Left ventricle myocardium inferior (tissue), 1 donor: ENCODE measurements around the gene TREML4. TPM values are rescaled to one million over a fixed set of nuclear protein-coding genes. Genes with fewer than 3 reads are reported as not detected.

Experiments used
- DNase-seq: peaks from one replicate; pipeline ENCODE4 v3.0.0-alpha.2; 2020
- H3K27ac ChIP-seq: fragments of 200-600 bp; replicated peaks from 2 replicates; pipeline ENCODE4 v1.8.0; 2021
- H3K27me3 ChIP-seq: fragments of 200-600 bp; 2 replicates; pipeline ENCODE4 v1.8.0; 2021; ENCODE audit warnings: low read depth
- H3K36me3 ChIP-seq: fragments of 200-600 bp; 2 replicates; pipeline ENCODE4 v1.8.0; 2021
- H3K4me1 ChIP-seq: fragments of 200-600 bp; 2 replicates; pipeline ENCODE4 v1.8.0; 2021
- H3K4me3 ChIP-seq: fragments of 200-600 bp; 2 replicates; pipeline ENCODE4 v1.8.0; 2021; ENCODE audit warnings: mild to moderate bottlenecking, moderate library complexity
- H3K9me3 ChIP-seq: fragments of 200-600 bp; replicated peaks from 2 replicates; pipeline ENCODE4 v1.8.0; 2021
- CTCF ChIP-seq: fragments of 200-600 bp; IDR thresholded peaks from 2 replicates; pipeline ENCODE4 v1.8.0; 2021; ENCODE audit warnings: antibody characterized with exemption, mild to moderate bottlenecking, borderline replicate concordance
- intact Hi-C: fragments of 100-400 bp; cut with micrococcal nuclease; formaldehyde crosslinking; loops from one replicate; pipeline ENCODE4 v1.11.0; 2022
- total RNA-seq: library from RNA; stranded (reverse); fragmentation: NEBNext Ultra II Directional; extraction: Animal tissue kit (Norgen Biotek cat#: 25700); gene quantifications from one replicate; pipeline ENCODE4 v1.2.1, GENCODE V29; 2021
- donor health status: DM: no; HTN: yes; CAD: no; lungs with severe emphysema.

Gene TREML4
- total RNA-seq, 1 donor from 2014 or later = not detected

DNA sequence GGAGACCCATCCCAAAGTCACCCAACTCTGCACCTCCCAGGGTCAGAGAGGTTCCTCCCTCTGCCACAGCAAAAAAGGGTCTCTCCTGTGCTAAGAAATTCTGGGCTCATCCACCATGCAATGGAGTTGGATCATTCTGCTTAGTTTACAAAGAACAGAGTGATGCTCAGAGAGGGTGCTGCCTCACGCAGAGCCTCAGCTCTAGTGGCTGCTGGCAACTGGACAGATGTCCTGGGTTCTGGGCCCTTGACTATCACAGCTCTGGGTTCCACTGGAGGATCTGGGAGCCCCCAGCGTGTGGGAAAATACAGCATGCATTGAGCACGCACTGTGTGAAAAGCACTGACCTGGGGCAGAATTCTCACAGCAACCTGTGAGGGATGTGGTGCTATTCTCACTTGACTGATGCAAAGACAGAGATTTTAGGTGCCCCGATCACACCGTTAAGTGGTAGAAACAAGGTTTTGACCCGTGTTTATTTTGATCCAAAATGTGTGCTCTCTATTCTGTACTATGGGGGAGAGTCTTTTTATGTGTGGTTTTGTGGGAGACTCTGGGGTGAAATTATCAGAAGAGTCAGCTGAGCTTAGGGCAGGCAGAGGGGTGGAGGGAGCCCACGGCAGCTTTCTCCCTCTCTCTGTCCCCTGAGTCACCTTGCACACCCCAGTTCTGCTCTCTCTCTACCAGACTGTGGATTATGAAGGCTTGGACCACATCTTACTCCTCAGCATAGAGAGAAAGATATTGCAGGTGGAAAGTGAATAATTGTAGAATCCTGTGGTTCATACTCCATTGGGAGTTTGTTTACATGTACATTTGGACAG is 19.9 kb downstream of the TREML4 start:
- TF ChIP-seq CTCF = no peak
- H3K4me3 ChIP-seq = no peak overlapping the region
- no peak for DNase-seq
- intact Hi-C loops = no loop called here
- no peaks in the 10 kb centered on the region for H3K4me1 ChIP-seq
- H3K27ac ChIP-seq = no peak overlapping the region
- no peaks in the 10 kb centered on the region for H3K36me3 ChIP-seq
- H3K27me3 ChIP-seq = peaks cover 31% of the 10 kb centered on the region
- H3K9me3 ChIP-seq = no peaks in the 10 kb centered on the region

- TF ChIP-seq CTCF = no peak
- no peak overlapping the region for H3K27ac ChIP-seq
- H3K4me3 ChIP-seq = no peak overlapping the region
- H3K4me1 ChIP-seq = peaks cover 4% of the 10 kb centered on the region
- intact Hi-C loops = no loop called here
- peaks cover 31% of the 10 kb centered on the region for H3K27me3 ChIP-seq
- H3K9me3 ChIP-seq = peaks cover 1% of the 10 kb centered on the region
- no peak for DNase-seq
- H3K36me3 ChIP-seq = no peaks in the 10 kb centered on the region
Observed at GRCh38 chr6:41252401-41253169, 24.4 kb downstream of the TREML4 start.

DNA sequence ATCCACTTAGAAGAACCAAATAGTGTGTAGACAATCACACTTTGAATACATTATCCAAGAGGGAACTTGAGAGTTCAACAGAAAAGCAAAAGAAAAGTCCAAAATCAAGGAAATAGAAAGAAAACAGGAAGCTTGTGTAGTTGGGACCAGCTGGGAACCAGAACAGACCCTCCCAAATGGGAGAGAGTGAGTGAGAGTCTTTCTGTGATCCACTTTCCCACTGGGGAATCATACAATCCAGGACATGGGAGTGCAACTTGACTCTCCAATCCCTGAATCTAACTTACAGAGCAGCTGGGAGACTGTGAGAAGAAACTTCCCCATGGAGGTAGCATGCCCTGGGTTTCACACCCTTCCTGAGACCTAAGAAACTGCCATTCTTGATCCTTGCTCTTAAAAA is 27.0 kb downstream of the TREML4 start:
- intact Hi-C loops = no loop called here
- Histone ChIP-seq H3K27ac (no peak overlapping the region), H3K4me3 (no peak overlapping the region), H3K36me3 (no peaks in the 10 kb centered on the region), H3K4me1 (peaks cover 4% of the 10 kb centered on the region), H3K27me3 (peaks cover 26% of the 10 kb centered on the region), H3K9me3 (peaks cover 13% of the 10 kb centered on the region)
- no peak for TF ChIP-seq CTCF
- DNase-seq = no peak

DNA sequence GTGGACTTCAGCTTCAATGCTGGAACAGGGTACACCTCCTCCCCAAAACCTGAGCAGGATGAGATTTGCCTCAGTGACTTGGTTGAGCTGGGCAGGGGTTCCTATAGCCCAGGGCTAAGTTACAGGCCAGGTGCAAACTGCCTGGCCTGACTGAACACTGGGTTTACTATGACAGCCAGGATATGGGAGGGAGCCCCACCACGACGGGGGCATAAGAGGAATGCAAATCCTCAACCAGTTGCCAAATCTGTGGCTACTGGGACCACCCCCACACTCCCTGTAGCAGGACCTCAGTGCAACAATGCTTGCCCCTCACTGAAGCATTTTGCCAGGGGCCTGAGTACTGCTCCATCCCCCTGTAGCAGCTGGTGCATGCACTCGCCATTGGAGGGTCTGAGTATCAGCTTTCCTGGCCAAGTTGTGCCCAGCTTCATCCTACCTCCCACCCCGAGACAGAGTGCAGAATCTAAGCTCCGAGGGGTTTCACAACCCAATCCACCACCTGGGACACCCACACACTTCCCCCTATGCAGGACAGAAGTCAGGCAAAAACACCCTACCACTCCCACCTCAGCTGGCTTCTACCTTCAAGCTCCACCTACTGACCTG is 27.6 kb downstream of the TREML4 start:
- intact Hi-C loops = no loop called here
- H3K36me3 ChIP-seq = no peaks in the 10 kb centered on the region
- TF ChIP-seq CTCF = no peak
- no peak overlapping the region for H3K27ac ChIP-seq
- peaks cover 22% of the 10 kb centered on the region for H3K27me3 ChIP-seq
- DNase-seq = no peak
- H3K9me3 ChIP-seq = peaks cover 19% of the 10 kb centered on the region
- H3K4me1 ChIP-seq = peaks cover 4% of the 10 kb centered on the region
- no peak overlapping the region for H3K4me3 ChIP-seq

DNA sequence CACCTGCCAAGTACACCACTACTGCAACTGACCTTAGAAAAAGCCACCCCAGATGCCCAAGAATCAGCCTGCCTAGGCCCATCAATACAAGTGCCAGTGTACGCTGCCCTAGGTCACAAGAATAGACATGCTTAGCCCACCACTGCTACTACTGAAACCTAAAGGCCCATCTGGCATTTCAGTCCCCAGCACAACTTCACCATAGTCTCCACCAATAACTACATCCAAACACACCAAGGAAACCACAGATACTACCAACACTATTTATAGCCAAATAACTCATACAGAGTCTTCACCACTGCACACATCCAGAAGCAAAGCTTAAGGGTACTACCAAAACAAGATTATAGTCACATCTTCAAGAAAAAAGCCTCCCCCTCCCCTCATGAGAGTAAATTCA is 28.2 kb downstream of the TREML4 start:
- peaks cover 15% of the 10 kb centered on the region for H3K27me3 ChIP-seq
- intact Hi-C loops = no loop called here
- no peaks in the 10 kb centered on the region for H3K36me3 ChIP-seq
- H3K4me3 ChIP-seq = no peak overlapping the region
- peaks cover 25% of the 10 kb centered on the region for H3K9me3 ChIP-seq
- H3K4me1 ChIP-seq = peaks cover 4% of the 10 kb centered on the region
- DNase-seq = no peak
- H3K27ac ChIP-seq = no peak overlapping the region
- TF ChIP-seq CTCF = no peak
